H9 (cell line): ENCODE results near the gene HAUS6. TPM values are rescaled to one million over a fixed set of nuclear protein-coding genes. Genes with fewer than 3 reads are reported as not detected.
"Not testable (repeated sequence)": the region's sequence is repeated elsewhere in the genome, so short reads cannot be mapped to it uniquely, and the experiment has no call there.

Source experiments
- DNase-seq: peaks from one replicate; pipeline ENCODE4 v3.0.0-alpha.2; 2017
- H2AFZ ChIP-seq: one replicate; pipeline ENCODE4 v1.6.1; 2013; ENCODE audit warnings: mild to moderate bottlenecking, low read length, control low read depth, moderate library complexity
- H2AK5ac ChIP-seq: 2 replicates; pipeline ENCODE4 v1.6.1; 2013; ENCODE audit warnings: low read length, control low read depth, mixed read lengths; ENCODE audit not compliant: insufficient read length
- H2BK120ac ChIP-seq: one replicate; pipeline ENCODE4 v1.6.1; 2013; ENCODE audit warnings: low read depth, mild to moderate bottlenecking, low read length, control low read depth, inconsistent platforms; ENCODE audit not compliant: poor library complexity, severe bottlenecking
- H2BK12ac ChIP-seq: 2 replicates; pipeline ENCODE4 v1.6.1; 2013; ENCODE audit warnings: low read length, control low read depth, mixed read lengths, low read depth; ENCODE audit not compliant: insufficient read length
- H2BK15ac ChIP-seq: 2 replicates; pipeline ENCODE4 v1.6.1; 2013; ENCODE audit warnings: low read depth, low read length, control low read depth
- H2BK20ac ChIP-seq: one replicate; pipeline ENCODE4 v1.6.1; 2013; ENCODE audit warnings: low read depth, mild to moderate bottlenecking, low read length, control low read depth, inconsistent platforms; ENCODE audit not compliant: poor library complexity, severe bottlenecking
- H2BK5ac ChIP-seq: 2 replicates; pipeline ENCODE4 v1.6.1; 2013; ENCODE audit warnings: low read length, control low read depth, mixed read lengths; ENCODE audit not compliant: insufficient read length
- H3K14ac ChIP-seq: 2 replicates; pipeline ENCODE4 v1.6.1; 2013; ENCODE audit warnings: low read length, control low read depth; ENCODE audit not compliant: insufficient read depth
- H3K18ac ChIP-seq: 2 replicates; pipeline ENCODE4 v1.6.1; 2013; ENCODE audit warnings: low read depth, mild to moderate bottlenecking, mixed read lengths, low read length, control low read depth; ENCODE audit not compliant: insufficient read length
- H3K23ac ChIP-seq: 2 replicates; pipeline ENCODE4 v1.6.1; 2013; ENCODE audit warnings: low read length, control low read depth, mixed read lengths, low read depth; ENCODE audit not compliant: insufficient read length
- H3K23me2 ChIP-seq: 2 replicates; pipeline ENCODE4 v1.6.1; 2013; ENCODE audit warnings: low read depth, mild to moderate bottlenecking, mixed read lengths, low read length, control low read depth; ENCODE audit not compliant: insufficient read length, poor library complexity, severe bottlenecking
- H3K27ac ChIP-seq: 2 replicates; pipeline ENCODE4 v1.5.1; 2013; ENCODE audit warnings: low read length, control low read depth, mixed read lengths, low read depth; ENCODE audit not compliant: insufficient read length
- H3K27me3 ChIP-seq: 2 replicates; pipeline ENCODE4 v1.6.1; 2013; ENCODE audit warnings: low read length, control low read depth, inconsistent platforms; ENCODE audit not compliant: insufficient read depth
- H3K4ac ChIP-seq: 2 replicates; pipeline ENCODE4 v1.6.1; 2013; ENCODE audit warnings: low read depth, mild to moderate bottlenecking, control low read depth, inconsistent platforms, low read length, moderate library complexity
- H3K4me1 ChIP-seq: 2 replicates; pipeline ENCODE4 v1.6.1; 2013; ENCODE audit warnings: low read length, control low read depth, inconsistent platforms; ENCODE audit not compliant: insufficient read depth
- H3K4me2 ChIP-seq: 2 replicates; pipeline ENCODE4 v1.6.1; 2013; ENCODE audit warnings: low read length, control low read depth, mixed read lengths; ENCODE audit not compliant: insufficient read length, insufficient read depth
- H3K56ac ChIP-seq: 2 replicates; pipeline ENCODE4 v1.6.1; 2013; ENCODE audit warnings: low read depth, mild to moderate bottlenecking, mixed read lengths, low read length, control low read depth; ENCODE audit not compliant: insufficient read length
- H3K79me1 ChIP-seq: 2 replicates; pipeline ENCODE4 v1.6.1; 2013; ENCODE audit warnings: low read depth, mild to moderate bottlenecking, moderate library complexity, low read length, control low read depth, inconsistent platforms; ENCODE audit not compliant: insufficient read depth, poor library complexity, severe bottlenecking
- H3K79me2 ChIP-seq: 2 replicates; pipeline ENCODE4 v1.6.1; 2013; ENCODE audit warnings: low read length, control low read depth, inconsistent platforms; ENCODE audit not compliant: insufficient read depth
- H3K9ac ChIP-seq: 2 replicates; pipeline ENCODE4 v1.6.1; 2013; ENCODE audit warnings: low read length, control low read depth, mixed read lengths; ENCODE audit not compliant: insufficient read length; ENCODE audit errors: extremely low read depth
- H3K9me3 ChIP-seq: one replicate; pipeline ENCODE4 v1.6.1; 2013; ENCODE audit warnings: low read depth, low read length, inconsistent platforms; ENCODE audit not compliant: control insufficient read depth
- H3T11ph ChIP-seq: one replicate; pipeline ENCODE4 v1.6.1; 2013; ENCODE audit warnings: mild to moderate bottlenecking, low read length, control low read depth, inconsistent platforms
- H4K20me1 ChIP-seq: one replicate; pipeline ENCODE4 v1.6.1; 2013; ENCODE audit not compliant: control insufficient read depth, insufficient read length, insufficient read depth
- H4K5ac ChIP-seq: 2 replicates; pipeline ENCODE4 v1.6.1; 2013; ENCODE audit warnings: low read depth, mild to moderate bottlenecking, mixed read lengths, low read length, control low read depth; ENCODE audit not compliant: insufficient read length
- H4K8ac ChIP-seq: replicated peaks from 2 replicates; pipeline ENCODE4 v1.6.1; 2013; ENCODE audit warnings: low read length, control low read depth, mixed read lengths, low read depth; ENCODE audit not compliant: insufficient read length
- H4K91ac ChIP-seq: 2 replicates; pipeline ENCODE4 v1.6.1; 2013; ENCODE audit warnings: low read depth, mild to moderate bottlenecking, moderate library complexity, mixed read lengths, low read length, control low read depth; ENCODE audit not compliant: insufficient read length
- H3K27ac Mint-ChIP-seq, 3 experiments: 2 replicates in 2 of 3; 3 replicates in 1 of 3; pipeline ENCODE4 v1.8.0; 2020 to 2021; ENCODE audit warnings: mixed read lengths in 3 of 3, mild to moderate bottlenecking in 1 of 3, moderate library complexity in 1 of 3
- H3K27me3 Mint-ChIP-seq: 2 replicates; pipeline ENCODE4 v1.8.0; 2021; ENCODE audit warnings: low read depth, mild to moderate bottlenecking, moderate library complexity, mixed read lengths
- H3K36me3 Mint-ChIP-seq, 3 experiments: 2 replicates in 2 of 3; 3 replicates in 1 of 3; pipeline ENCODE4 v1.8.0; 2020 to 2021; ENCODE audit warnings: low read depth in 3 of 3, mixed read lengths in 3 of 3; ENCODE audit not compliant: insufficient read depth in 1 of 3
- H3K4me1 Mint-ChIP-seq, 2 experiments: 2 replicates each; pipeline ENCODE4 v1.8.0; 2020; ENCODE audit warnings: mixed read lengths in 2 of 2
- H3K4me3 Mint-ChIP-seq, 2 experiments: 2 replicates in 1 of 2; 3 replicates in 1 of 2; pipeline ENCODE4 v1.8.0; 2020 to 2021; ENCODE audit warnings: mild to moderate bottlenecking in 2 of 2, mixed read lengths in 2 of 2, moderate library complexity in 1 of 2
- H3K9me3 Mint-ChIP-seq, 2 experiments: 2 replicates in 1 of 2; 3 replicates in 1 of 2; pipeline ENCODE4 v1.8.0; 2020; ENCODE audit warnings: mild to moderate bottlenecking in 2 of 2, mixed read lengths in 2 of 2, moderate library complexity in 1 of 2
- WGBS: extraction: QIAGEN DNeasy Blood & Tissue Kit; methylation state at CpG from one replicate; pipeline ENCODE4 v1.1.7; 2013; ENCODE audit warnings: missing lambda C conversion rate, low lambda C conversion rate, mixed read lengths; ENCODE audit not compliant: insufficient read length; ENCODE audit errors: extremely low coverage; 5-methylcytosine and 5-hydroxymethylcytosine counted together
- total RNA-seq: library from RNA; stranded (reverse); gene quantifications from 2 replicates; pipeline ENCODE4 v1.2.1, GENCODE V29; 2021
- TF ChIP-seq, protein P1 (sequence below): fragments of 200-600 bp; sonication (generic); conservative IDR thresholded peaks from 3 replicates; pipeline ENCODE4 v1.8.0; 2021; ENCODE audit warnings: antibody characterized with exemption, mild to moderate bottlenecking

The HAUS6 gene
- total RNA-seq, 1 experiment from 2014 or later = 42.3 TPM

GRCh38 chr9:19022206-19022605 lies 80.5 kb downstream of the HAUS6 start:
- no peaks in the 10 kb centered on the region for H3K36me3 Mint-ChIP-seq
- no peaks in the 10 kb centered on the region for H3K79me1 ChIP-seq
- H3K4me3 Mint-ChIP-seq = no peak overlapping the region
- H3K4ac ChIP-seq = no peak overlapping the region
- no peaks in the 10 kb centered on the region for H3K27me3 ChIP-seq
- TF ChIP-seq, protein P1, sequence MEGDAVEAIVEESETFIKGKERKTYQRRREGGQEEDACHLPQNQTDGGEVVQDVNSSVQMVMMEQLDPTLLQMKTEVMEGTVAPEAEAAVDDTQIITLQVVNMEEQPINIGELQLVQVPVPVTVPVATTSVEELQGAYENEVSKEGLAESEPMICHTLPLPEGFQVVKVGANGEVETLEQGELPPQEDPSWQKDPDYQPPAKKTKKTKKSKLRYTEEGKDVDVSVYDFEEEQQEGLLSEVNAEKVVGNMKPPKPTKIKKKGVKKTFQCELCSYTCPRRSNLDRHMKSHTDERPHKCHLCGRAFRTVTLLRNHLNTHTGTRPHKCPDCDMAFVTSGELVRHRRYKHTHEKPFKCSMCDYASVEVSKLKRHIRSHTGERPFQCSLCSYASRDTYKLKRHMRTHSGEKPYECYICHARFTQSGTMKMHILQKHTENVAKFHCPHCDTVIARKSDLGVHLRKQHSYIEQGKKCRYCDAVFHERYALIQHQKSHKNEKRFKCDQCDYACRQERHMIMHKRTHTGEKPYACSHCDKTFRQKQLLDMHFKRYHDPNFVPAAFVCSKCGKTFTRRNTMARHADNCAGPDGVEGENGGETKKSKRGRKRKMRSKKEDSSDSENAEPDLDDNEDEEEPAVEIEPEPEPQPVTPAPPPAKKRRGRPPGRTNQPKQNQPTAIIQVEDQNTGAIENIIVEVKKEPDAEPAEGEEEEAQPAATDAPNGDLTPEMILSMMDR = no peak
- H2BK12ac ChIP-seq = no peak overlapping the region
- H3K9ac ChIP-seq = no peak overlapping the region
- H3K23ac ChIP-seq = no peak overlapping the region
- no peak overlapping the region for H3K14ac ChIP-seq
- no peak overlapping the region for H4K5ac ChIP-seq
- H3K9me3 ChIP-seq = no peaks in the 10 kb centered on the region
- H3T11ph ChIP-seq = no peak overlapping the region
- no peak for DNase-seq
- H3K79me2 ChIP-seq = no peaks in the 10 kb centered on the region
- H2BK5ac ChIP-seq = no peak overlapping the region
- WGBS = no CpG with 5 or more reads among the region's 2 CpGs
- H3K27ac ChIP-seq = no peak overlapping the region
- H3K18ac ChIP-seq = no peak overlapping the region
- H2AK5ac ChIP-seq = no peak overlapping the region
- H3K23me2 ChIP-seq = no peaks in the 10 kb centered on the region
- H3K4me1 Mint-ChIP-seq = no peaks in the 10 kb centered on the region
- no peak overlapping the region for H3K56ac ChIP-seq
- H2BK120ac ChIP-seq = no peak overlapping the region
- no peak overlapping the region for H4K91ac ChIP-seq
- no peak overlapping the region for H2BK20ac ChIP-seq
- H2BK15ac ChIP-seq = no peak overlapping the region
- no peak overlapping the region for H4K8ac ChIP-seq
- no peaks in the 10 kb centered on the region for H3K9me3 Mint-ChIP-seq
- H3K4me2 ChIP-seq = no peak overlapping the region
- H3K27me3 Mint-ChIP-seq = peaks cover 3% of the 10 kb centered on the region
- H3K27ac Mint-ChIP-seq = no peak overlapping the region
- no peaks in the 10 kb centered on the region for H3K4me1 ChIP-seq
- no peaks in the 10 kb centered on the region for H4K20me1 ChIP-seq
- H2AFZ ChIP-seq = no peak overlapping the region

- not testable (repeated sequence) for H3K79me2 ChIP-seq, H4K5ac ChIP-seq, H3K4me1 Mint-ChIP-seq, H2BK15ac ChIP-seq, H3K4me2 ChIP-seq, H3K4me1 ChIP-seq, DNase-seq, H3K18ac ChIP-seq, H2BK20ac ChIP-seq, H3K36me3 Mint-ChIP-seq, H3K9me3 Mint-ChIP-seq, H2AFZ ChIP-seq, H2BK12ac ChIP-seq, H4K20me1 ChIP-seq, H3K4ac ChIP-seq, H3K27me3 Mint-ChIP-seq, H3K23ac ChIP-seq, H3K56ac ChIP-seq, H2BK120ac ChIP-seq, H3K4me3 Mint-ChIP-seq, H3T11ph ChIP-seq, H3K27ac Mint-ChIP-seq, H3K14ac ChIP-seq, H3K9me3 ChIP-seq, H3K27ac ChIP-seq, H4K8ac ChIP-seq, H4K91ac ChIP-seq, H2AK5ac ChIP-seq, H3K9ac ChIP-seq, H3K27me3 ChIP-seq, H3K23me2 ChIP-seq, H2BK5ac ChIP-seq, H3K79me1 ChIP-seq
- WGBS = no CpG with 5 or more reads among the region's 2 CpGs
Observed at GRCh38 chr9:19021649-19022048, 81.1 kb downstream of the HAUS6 start.
